COLO668 (cell line): ENCODE data around the gene RFWD3.
"Not testable (repeated sequence)": the region's sequence is repeated elsewhere in the genome, so short reads cannot be mapped to it uniquely, and the experiment has no call there.

Experiments
- DNase-seq: peaks from one replicate; lab custom pipeline; 2025; ENCODE audit not compliant: unreplicated experiment; lab: John Stamatoyannopoulos, UW

RFWD3 gene

GRCh38 chr16:74666425-74667254 is at the start of gene RFWD3:
TSS of gene RFWD3 (minus strand) at chr16:74666877. CDS start at chr16:74661449, 5,428 bp downstream.
- peak; percentile 97 for DNase-seq

- no peak for DNase-seq
Measured at GRCh38 chr16:74716355-74716754, 49.7 kb upstream of the RFWD3 start.

- DNase-seq = no peak
Measured at GRCh38 chr16:74713876-74714275, 47.2 kb upstream of the RFWD3 start.

GRCh38 chr16:74713325-74713724 is 46.6 kb upstream of the RFWD3 start:
- no peak for DNase-seq

- DNase-seq = no peak
Measured at GRCh38 chr16:74711938-74712337, 45.3 kb upstream of the RFWD3 start.

- DNase-seq = no peak
Measured at GRCh38 chr16:74710401-74710800, 43.7 kb upstream of the RFWD3 start.

- peak; percentile 78 for DNase-seq
Measured at GRCh38 chr16:74709441-74709877, 42.8 kb upstream of the RFWD3 start.

GRCh38 chr16:74700438-74701225 is 34.0 kb upstream of the RFWD3 start, which contains the start of gene MLKL:
TSS of gene MLKL (minus strand) at chr16:74700862. CDS start at chr16:74695757, 5,105 bp downstream.
- DNase-seq = peak; percentile 57

- no peak for DNase-seq
Measured at GRCh38 chr16:74700116-74700437, 33.4 kb upstream of the RFWD3 start.

GRCh38 chr16:74699666-74700065 is 33.0 kb upstream of the RFWD3 start:
- no peak for DNase-seq

- no peak for DNase-seq
Measured at GRCh38 chr16:74698222-74698621, 31.5 kb upstream of the RFWD3 start.

- DNase-seq = peak; percentile 66
Measured at GRCh38 chr16:74695450-74696422, 29.1 kb upstream of the RFWD3 start.

GRCh38 chr16:74691093-74691855 is 24.6 kb upstream of the RFWD3 start:
- no peak for DNase-seq

- DNase-seq = no peak
Measured at GRCh38 chr16:74682556-74682955, 15.9 kb upstream of the RFWD3 start.

- DNase-seq = no peak
Measured at GRCh38 chr16:74680681-74681080, 14.0 kb upstream of the RFWD3 start.

- no peak for DNase-seq
Measured at GRCh38 chr16:74679983-74680382, 13.3 kb upstream of the RFWD3 start.

- no peak for DNase-seq
Measured at GRCh38 chr16:74677868-74678267, 11.2 kb upstream of the RFWD3 start.

- DNase-seq = no peak
Measured at GRCh38 chr16:74673876-74674275, 7.2 kb upstream of the RFWD3 start.

- not testable (repeated sequence) for DNase-seq
Measured at GRCh38 chr16:74668877-74669276, 2.2 kb upstream of the RFWD3 start.

- peak; percentile 51 for DNase-seq
Measured at GRCh38 chr16:74667255-74667700, 601 bp upstream of the RFWD3 start.
